Stimulated activated CD4-positive, alpha-beta T cell treated with anti-CD3 and anti-CD28 coated beads, Interleukin-4, amount 100 ng/mL, for 24 hours (primary cell): ENCODE results near the gene SLC38A3.
"Not testable (repeated sequence)": the region's sequence is repeated elsewhere in the genome, so short reads cannot be mapped to it uniquely, and the experiment has no call there.

Experiments used
- DNase-seq: peaks from one replicate; pipeline ENCODE4 v3.0.0-alpha.2; 2020

Gene SLC38A3

GRCh38 chr3:50256978-50257890, 52.2 kb downstream of the SLC38A3 start:
- peak; percentile 43 for DNase-seq

GRCh38 chr3:50258029-50258680, 53.1 kb downstream of the SLC38A3 start:
- no peak for DNase-seq

- no peak for DNase-seq
These were observed 53.9 kb downstream of the SLC38A3 start for GRCh38 chr3:50258979-50259378.

- DNase-seq: no peak
These were observed 54.5 kb downstream of the SLC38A3 start for GRCh38 chr3:50259432-50260026.

GRCh38 chr3:50260027-50260941, 55.2 kb downstream of the SLC38A3 start:
- DNase-seq: peak; percentile 77

GRCh38 chr3:50260942-50261441, 55.9 kb downstream of the SLC38A3 start:
- DNase-seq: no peak

- no peak for DNase-seq
These were observed 56.4 kb downstream of the SLC38A3 start for GRCh38 chr3:50261505-50261904.

GRCh38 chr3:50262200-50262599, 57.1 kb downstream of the SLC38A3 start:
- not testable (repeated sequence) for DNase-seq

GRCh38 chr3:50262778-50263177, 57.7 kb downstream of the SLC38A3 start:
- DNase-seq: no peak

GRCh38 chr3:50263478-50264382, 58.7 kb downstream of the SLC38A3 start:
- no peak for DNase-seq

GRCh38 chr3:50264383-50264963, 59.4 kb downstream of the SLC38A3 start:
- no peak for DNase-seq

- DNase-seq: no peak
These were observed 60.0 kb downstream of the SLC38A3 start for GRCh38 chr3:50264964-50265485.

GRCh38 chr3:50265571-50265970, 60.5 kb downstream of the SLC38A3 start:
- no peak for DNase-seq

GRCh38 chr3:50266017-50266416, 60.9 kb downstream of the SLC38A3 start:
- DNase-seq: no peak

- DNase-seq: no peak
These were observed 61.8 kb downstream of the SLC38A3 start for GRCh38 chr3:50266836-50267235.

GRCh38 chr3:50267280-50267913, 62.3 kb downstream of the SLC38A3 start:
- DNase-seq: no peak

- DNase-seq: no peak
These were observed 63.2 kb downstream of the SLC38A3 start for GRCh38 chr3:50268276-50268675.

- no peak for DNase-seq
These were observed 63.8 kb downstream of the SLC38A3 start, which contains the start of gene SEMA3B for GRCh38 chr3:50268703-50269451. Gene SEMA3B, plus strand, starts transcription at chr3:50269147. Its CDS starts 94 bp downstream, at chr3:50269241.

- DNase-seq: no peak
These were observed 64.4 kb downstream of the SLC38A3 start for GRCh38 chr3:50269460-50269859.
